Osteocyte (in vitro differentiated cells): ENCODE results near the gene ACSS1. TPM values are rescaled to one million over a fixed set of nuclear protein-coding genes. Genes with fewer than 3 reads are reported as not detected.

ENCODE experiments used
- DNase-seq: peaks from one replicate; pipeline ENCODE4 v3.0.0; 2021; ENCODE audit warnings: mixed read lengths; ENCODE audit not compliant: unreplicated experiment; ENCODE audit errors: extremely low spot score
- H3K27ac Mint-ChIP-seq: one replicate; pipeline ENCODE4 v1.8.0; 2021; ENCODE audit warnings: mild to moderate bottlenecking, mixed read lengths; ENCODE audit not compliant: unreplicated experiment
- H3K27me3 Mint-ChIP-seq: one replicate; pipeline ENCODE4 v1.8.0; 2021; ENCODE audit warnings: mixed read lengths; ENCODE audit not compliant: unreplicated experiment
- H3K36me3 Mint-ChIP-seq: one replicate; pipeline ENCODE4 v1.8.0; 2021; ENCODE audit warnings: mixed read lengths; ENCODE audit not compliant: unreplicated experiment
- H3K4me1 Mint-ChIP-seq: one replicate; pipeline ENCODE4 v1.8.0; 2021; ENCODE audit warnings: mixed read lengths; ENCODE audit not compliant: unreplicated experiment
- H3K4me3 Mint-ChIP-seq: one replicate; pipeline ENCODE4 v1.8.0; 2021; ENCODE audit warnings: mild to moderate bottlenecking, moderate library complexity, mixed read lengths; ENCODE audit not compliant: unreplicated experiment
- H3K9me3 Mint-ChIP-seq: one replicate; pipeline ENCODE4 v1.8.0; 2021; ENCODE audit warnings: mixed read lengths; ENCODE audit not compliant: unreplicated experiment
- CTCF ChIP-seq: fragments of 200-600 bp; sonication (generic); IDR thresholded peaks from 2 replicates; pipeline ENCODE4 v1.5.0; 2021; ENCODE audit warnings: antibody characterized with exemption, mild to moderate bottlenecking, moderate library complexity
- total RNA-seq: library from RNA; stranded (reverse); gene quantifications from 2 replicates; pipeline ENCODE4 v1.2.1, GENCODE V29; 2021

Gene ACSS1
- total RNA-seq, 1 donor from 2014 or later, result 8.2 TPM

DNA sequence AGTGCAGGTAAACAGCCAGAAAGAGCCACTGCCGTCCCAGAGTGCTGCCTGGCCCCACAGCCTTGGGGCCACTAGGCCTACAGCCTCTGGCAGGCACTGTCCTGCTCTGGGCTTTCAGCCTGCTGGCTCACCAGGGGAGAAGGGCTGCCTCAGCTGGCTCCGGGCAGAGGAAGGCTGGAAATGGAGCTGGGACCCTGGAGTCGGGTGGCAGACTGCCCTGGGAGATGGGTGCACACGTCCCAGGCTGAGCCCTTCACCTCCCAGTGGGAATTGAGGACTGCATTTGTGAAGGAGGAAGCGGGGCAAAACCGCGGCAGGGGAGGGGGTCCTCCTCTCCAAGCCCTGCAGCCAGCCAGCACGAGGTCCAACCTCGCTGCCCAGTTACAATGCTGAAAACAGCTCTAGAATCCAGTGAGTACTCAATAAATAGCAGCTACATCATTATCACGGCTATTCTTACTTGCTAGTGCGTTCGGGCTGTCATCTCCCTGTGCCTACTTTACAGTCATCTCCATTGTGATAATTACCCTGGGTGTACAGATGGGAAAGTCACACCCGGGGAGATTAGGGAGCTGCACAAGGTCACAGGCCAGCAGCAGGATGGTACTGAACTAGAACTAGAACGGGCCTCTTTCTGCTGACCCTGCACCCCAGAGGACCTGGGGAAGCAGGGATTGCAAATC is 13.1 kb downstream of the ACSS1 start:
- Mint-ChIP-seq H3K36me3 (peaks cover 2% of the 10 kb centered on the region), H3K4me1 (peaks cover 11% of the 10 kb centered on the region), H3K9me3 (no peaks in the 10 kb centered on the region), H3K27ac (no peak overlapping the region), H3K27me3 (peaks cover 2% of the 10 kb centered on the region), H3K4me3 (no peak overlapping the region)
- DNase-seq, result no peak
- no peak for TF ChIP-seq CTCF

- Mint-ChIP-seq H3K4me3 (no peak overlapping the region), H3K27ac (no peak overlapping the region), H3K27me3 (peaks cover 2% of the 10 kb centered on the region), H3K36me3 (no peaks in the 10 kb centered on the region), H3K9me3 (no peaks in the 10 kb centered on the region), H3K4me1 (peaks cover 16% of the 10 kb centered on the region)
- no peak for TF ChIP-seq CTCF
- DNase-seq, result no peak
Measured at GRCh38 chr20:25044261-25044560, 13.7 kb downstream of the ACSS1 start.

DNA sequence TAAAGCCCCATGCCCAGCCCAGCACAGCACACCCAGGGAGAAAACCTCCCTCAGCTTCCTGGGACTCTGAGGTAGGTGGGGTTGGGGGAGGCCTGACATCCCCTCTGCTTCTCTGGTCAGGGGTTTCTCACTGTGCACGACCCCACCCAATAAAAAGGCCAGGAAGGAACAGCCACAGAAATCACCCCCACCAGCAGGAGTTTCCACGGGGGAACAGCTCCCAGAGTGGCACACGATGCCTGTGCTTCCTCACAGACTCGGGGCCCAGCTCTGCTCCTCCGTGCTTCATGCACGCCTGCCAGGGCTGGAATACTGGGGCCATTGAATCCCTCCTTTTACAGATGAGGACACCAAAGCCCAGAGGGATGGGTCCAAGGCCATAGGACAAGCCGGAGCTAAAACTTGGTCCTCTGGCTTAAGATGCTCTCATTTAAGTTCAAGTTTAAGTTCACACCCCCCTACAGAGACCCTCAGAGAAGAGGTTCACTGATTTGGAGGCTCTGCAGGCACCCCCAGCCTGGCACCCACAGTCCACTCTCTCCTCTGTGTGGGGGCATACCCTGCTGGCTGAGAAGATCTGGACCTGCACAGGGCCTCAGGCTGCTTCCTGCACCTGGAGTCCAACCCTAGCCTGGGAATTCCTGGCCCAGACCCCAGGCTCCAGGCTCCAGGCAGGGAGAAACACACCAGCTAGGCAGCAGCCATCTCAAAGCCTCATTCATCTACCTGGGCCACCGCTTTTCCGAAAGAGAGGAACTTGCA is 14.3 kb downstream of the ACSS1 start:
- no peak for TF ChIP-seq CTCF
- peaks cover 2% of the 10 kb centered on the region for H3K27me3 Mint-ChIP-seq
- H3K27ac Mint-ChIP-seq, result no peak overlapping the region
- peaks cover 16% of the 10 kb centered on the region for H3K4me1 Mint-ChIP-seq
- H3K36me3 Mint-ChIP-seq, result no peaks in the 10 kb centered on the region
- no peak for DNase-seq
- no peaks in the 10 kb centered on the region for H3K9me3 Mint-ChIP-seq
- H3K4me3 Mint-ChIP-seq, result no peak overlapping the region

DNA sequence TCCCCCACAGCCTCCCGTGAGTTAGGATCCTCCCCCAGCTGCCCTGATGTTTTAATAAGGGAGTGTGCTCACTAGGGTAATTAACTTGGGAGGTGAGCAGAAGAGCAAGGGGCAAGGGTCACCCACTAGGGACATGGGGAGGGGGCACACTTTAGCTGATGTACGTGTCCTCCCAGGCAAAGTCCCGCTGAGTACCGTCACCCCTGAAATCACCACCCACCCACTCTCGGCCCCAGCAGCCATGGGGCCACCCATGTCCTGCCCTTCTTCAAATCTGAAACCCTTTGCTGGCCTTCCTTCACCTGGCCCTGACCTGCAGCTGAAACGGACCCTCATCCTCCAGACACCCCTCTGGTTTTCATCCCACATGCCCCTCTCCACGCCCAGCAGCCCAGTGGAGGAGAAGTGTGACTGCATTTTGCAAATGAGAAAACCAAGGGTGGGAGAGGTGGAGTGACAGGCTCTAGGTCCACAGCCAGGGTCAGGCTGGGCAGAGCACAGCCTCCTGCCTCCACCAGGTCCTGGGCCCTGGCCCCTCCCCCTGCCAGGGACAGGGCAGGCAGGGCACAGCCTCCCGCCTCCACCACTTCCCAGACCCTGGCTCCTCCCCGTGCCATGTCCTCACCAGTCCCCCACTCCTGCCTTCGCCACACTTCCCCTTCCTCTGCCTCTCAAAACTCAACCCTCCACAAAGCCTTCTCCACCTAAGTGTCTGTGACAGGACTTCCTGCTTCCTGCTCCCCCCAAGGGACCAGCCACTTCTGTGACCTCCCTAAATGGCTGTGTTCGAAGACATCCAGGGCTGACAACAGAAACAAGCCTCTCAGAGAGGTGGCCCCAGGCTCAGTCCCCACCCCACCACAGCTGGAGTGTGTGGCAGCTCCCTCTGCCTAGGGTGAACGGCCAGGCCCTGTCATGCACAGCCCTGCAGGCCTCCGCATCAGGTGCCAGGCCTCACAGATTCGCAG is 15.1 kb downstream of the ACSS1 start:
- Mint-ChIP-seq H3K27me3 (peaks cover under 1% of the 10 kb centered on the region), H3K4me3 (no peak overlapping the region), H3K9me3 (no peaks in the 10 kb centered on the region), H3K27ac (no peak overlapping the region), H3K4me1 (peaks cover 21% of the 10 kb centered on the region), H3K36me3 (no peaks in the 10 kb centered on the region)
- DNase-seq, result no peak
- TF ChIP-seq CTCF, result no peak
